Hepatocyte (in vitro differentiated cells): ENCODE results near the gene NUDT11.

ENCODE experiments used
- CTCF ChIP-seq: fragments of 200-600 bp; sonication (generic); IDR thresholded peaks from 2 replicates; pipeline ENCODE4 v1.5.1; 2016; ENCODE audit warnings: antibody characterized with exemption, mild to moderate bottlenecking; ENCODE audit not compliant: poor library complexity
- EZH2 ChIP-seq: fragments of 200-600 bp; sonication (generic); IDR thresholded peaks from 2 replicates; pipeline ENCODE4 v1.6.1; 2016; ENCODE audit warnings: antibody characterized with exemption, mild to moderate bottlenecking, borderline replicate concordance
- EZH2phosphoT487 ChIP-seq: fragments of 200-600 bp; sonication (generic); IDR thresholded peaks from one replicate; pipeline ENCODE4 v1.6.1; 2018; ENCODE audit warnings: antibody characterized with exemption, mild to moderate bottlenecking, low read depth, moderate library complexity; ENCODE audit not compliant: unreplicated experiment, severe bottlenecking

- TF ChIP-seq CTCF (no peak), EZH2phosphoT487 (no peak), EZH2 (no peak)
Measured at GRCh38 chrX:51456246-51456645, 40.1 kb downstream of the NUDT11 start.
